GM12874 (cell line): ENCODE results near the gene RCC1.

Source experiments
- CTCF ChIP-seq: IDR thresholded peaks from 2 replicates; pipeline ENCODE4 v1.5.1; 2011; ENCODE audit warnings: low read depth, mild to moderate bottlenecking, control low read depth, low read length, moderate library complexity; ENCODE audit not compliant: insufficient read depth

Gene RCC1

GRCh38 chr1:28507646-28508434 lies 2.0 kb downstream of the RCC1 start:
- TF ChIP-seq CTCF, result no peak

GRCh38 chr1:28508435-28508754 lies 2.6 kb downstream of the RCC1 start:
- TF ChIP-seq CTCF, result no peak

GRCh38 chr1:28509705-28510272 lies 3.9 kb downstream of the RCC1 start:
- TF ChIP-seq CTCF, result no peak

GRCh38 chr1:28510273-28510969 lies 4.6 kb downstream of the RCC1 start:
- TF ChIP-seq CTCF, result no peak

DNA sequence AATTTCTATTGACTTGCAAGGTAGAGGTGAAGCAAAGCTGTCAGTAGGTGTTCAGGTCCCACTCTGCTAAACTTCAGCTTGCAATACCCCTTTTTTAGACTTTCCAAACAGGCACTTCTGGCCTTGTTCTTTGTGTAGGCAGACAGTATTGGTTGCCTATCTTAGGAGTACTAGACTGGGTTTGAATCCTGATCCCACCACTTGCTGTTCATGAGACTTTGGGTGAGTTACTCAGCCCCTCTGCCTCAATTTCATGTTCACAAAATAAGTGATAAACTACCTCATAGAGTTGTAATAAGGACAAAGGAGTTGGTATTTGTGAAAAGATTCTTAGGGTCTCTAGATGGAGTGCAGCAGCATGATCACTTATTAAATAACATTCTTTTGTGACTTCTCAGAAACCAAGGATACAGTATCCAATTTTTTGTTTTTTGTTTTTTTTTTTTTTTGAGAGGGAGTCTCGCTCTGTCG lies 5.2 kb downstream of the RCC1 start:
- TF ChIP-seq CTCF, result no peak

DNA sequence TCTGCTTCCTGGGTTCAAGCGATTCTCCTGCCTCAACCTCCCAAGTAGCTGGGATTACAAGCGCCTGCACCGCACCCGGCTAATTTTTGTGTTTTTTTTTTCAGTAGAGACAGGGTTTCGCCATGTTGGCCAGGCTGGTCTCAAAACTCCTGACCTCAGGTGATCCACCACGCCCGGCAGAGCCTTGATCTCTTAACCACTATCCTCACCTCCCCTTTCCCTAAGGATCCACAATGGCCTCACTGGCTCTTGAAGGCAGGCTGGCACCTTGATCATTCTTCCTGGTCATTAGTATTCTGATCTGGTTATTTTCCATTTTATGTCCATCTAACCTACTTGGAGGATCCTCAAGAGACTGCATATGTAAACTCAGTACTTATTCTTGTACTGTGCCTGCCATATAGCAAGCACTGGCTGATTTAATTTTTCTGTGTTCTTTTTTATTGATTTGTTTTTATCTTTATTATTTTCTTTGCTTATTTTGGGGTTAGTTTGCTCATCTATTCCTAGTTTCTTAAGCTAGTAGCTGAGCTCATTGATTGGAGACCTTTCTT lies 6.3 kb downstream of the RCC1 start:
- no peak for TF ChIP-seq CTCF

DNA sequence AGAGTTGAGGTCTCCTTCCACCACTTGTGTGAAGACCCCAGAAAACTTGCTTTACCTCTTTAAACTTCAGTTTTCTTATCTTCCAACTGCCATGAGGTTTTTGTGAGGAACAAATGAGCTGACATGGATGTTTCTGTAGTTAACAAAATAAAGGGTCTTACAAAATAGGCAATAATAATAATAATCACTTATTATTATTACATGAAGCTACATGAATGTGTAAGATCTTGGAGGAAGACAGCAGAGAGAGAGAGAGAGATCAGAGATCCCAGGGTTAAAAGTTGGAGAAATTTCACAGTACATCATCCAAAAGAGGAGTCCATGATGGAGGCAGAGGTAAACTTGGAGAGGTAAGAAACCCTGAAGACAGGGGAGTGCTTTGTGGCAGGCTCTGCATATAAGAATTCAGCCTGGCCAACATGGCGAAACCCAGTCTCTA lies 10.7 kb downstream of the RCC1 start:
- no peak for TF ChIP-seq CTCF
